Calu3 (cell line): ENCODE data around the gene SNRNP35. TPM values are rescaled to one million over a fixed set of nuclear protein-coding genes. Genes with fewer than 3 reads are reported as not detected.

Experiments used
- BruUV-seq: library from RNA; stranded (reverse); fragments of 400-500 nt; replicated peaks from 2 replicates; lab custom pipeline; 2021; lab: Mats Ljungman, UMichigan
- CTCF ChIA-PET: fragments of 300-600 bp; sonication (Branson Sonifier 250); formaldehyde crosslinking; loops from one replicate; lab custom pipeline; 2022; ENCODE audit warnings: antibody characterized with exemption; lab: Charles Lee
- DNase-seq: peaks from one replicate; pipeline ENCODE4 v3.0.0; 2022
- H3K27ac Mint-ChIP-seq: one replicate; pipeline ENCODE4 v1.8.0; 2022; ENCODE audit warnings: mixed read lengths; ENCODE audit not compliant: unreplicated experiment
- H3K27me3 Mint-ChIP-seq: one replicate; pipeline ENCODE4 v1.8.0; 2022; ENCODE audit warnings: mixed read lengths; ENCODE audit not compliant: unreplicated experiment
- H3K36me3 Mint-ChIP-seq: one replicate; pipeline ENCODE4 v1.8.0; 2022; ENCODE audit warnings: mild to moderate bottlenecking, moderate library complexity, mixed read lengths; ENCODE audit not compliant: insufficient read depth, unreplicated experiment
- H3K4me1 Mint-ChIP-seq: one replicate; pipeline ENCODE4 v1.8.0; 2022; ENCODE audit warnings: mild to moderate bottlenecking, low read depth, mixed read lengths; ENCODE audit not compliant: unreplicated experiment
- H3K4me3 Mint-ChIP-seq: one replicate; pipeline ENCODE4 v1.8.0; 2022; ENCODE audit warnings: mild to moderate bottlenecking, low read depth, moderate library complexity, mixed read lengths; ENCODE audit not compliant: unreplicated experiment
- H3K9me3 Mint-ChIP-seq: one replicate; pipeline ENCODE4 v1.8.0; 2022; ENCODE audit warnings: low read depth, mixed read lengths; ENCODE audit not compliant: unreplicated experiment
- CTCF ChIP-seq: fragments of 200-600 bp; IDR thresholded peaks from one replicate; pipeline ENCODE4 v1.8.0; 2022; ENCODE audit warnings: antibody characterized with exemption; ENCODE audit not compliant: unreplicated experiment
- intact Hi-C: fragments of 100-400 bp; cut with micrococcal nuclease; formaldehyde crosslinking; loops from one replicate; pipeline ENCODE4 v1.10.0; 2022; ENCODE audit not compliant: unreplicated experiment
- total RNA-seq: library from RNA; stranded (reverse); gene quantifications from 2 replicates; pipeline ENCODE4 v1.2.3, GENCODE V29; 2022

Gene SNRNP35
- total RNA-seq, 1 experiment from 2014 or later: 34.9 TPM

GRCh38 chr12:123465084-123465483, 7.1 kb downstream of the SNRNP35 start:
- CTCF ChIA-PET: no interaction called here
- no peak overlapping the region for H3K27ac Mint-ChIP-seq
- H3K9me3 Mint-ChIP-seq: no peaks in the 10 kb centered on the region
- intact Hi-C loops: no loop called here
- H3K4me3 Mint-ChIP-seq: no peak overlapping the region
- BruUV-seq: no TSS peak
- peaks cover under 1% of the 10 kb centered on the region for H3K4me1 Mint-ChIP-seq
- H3K27me3 Mint-ChIP-seq: no peaks in the 10 kb centered on the region
- TF ChIP-seq CTCF: no peak
- DNase-seq: no peak
- peaks cover 5% of the 10 kb centered on the region for H3K36me3 Mint-ChIP-seq

GRCh38 chr12:123468786-123469185, 10.8 kb downstream of the SNRNP35 start:
- CTCF ChIA-PET: interaction anchor here (1.6 kb wide), 1 partner anchor 103 kb away, joined by 5 read pairs; no protein-coding TSS in a partner anchor
- no peak for DNase-seq
- H3K4me1 Mint-ChIP-seq: no peaks in the 10 kb centered on the region
- H3K9me3 Mint-ChIP-seq: no peaks in the 10 kb centered on the region
- intact Hi-C loops: no loop called here
- no peaks in the 10 kb centered on the region for H3K36me3 Mint-ChIP-seq
- no TSS peak for BruUV-seq
- no peak overlapping the region for H3K4me3 Mint-ChIP-seq
- H3K27ac Mint-ChIP-seq: no peak overlapping the region
- no peaks in the 10 kb centered on the region for H3K27me3 Mint-ChIP-seq
- no peak for TF ChIP-seq CTCF

GRCh38 chr12:123469978-123470377, 12.0 kb downstream of the SNRNP35 start:
- intact Hi-C loops: no loop called here
- no TSS peak for BruUV-seq
- no peak for TF ChIP-seq CTCF
- Mint-ChIP-seq H3K4me1 (no peaks in the 10 kb centered on the region), H3K27me3 (no peaks in the 10 kb centered on the region), H3K4me3 (no peak overlapping the region), H3K9me3 (no peaks in the 10 kb centered on the region), H3K27ac (no peak overlapping the region), H3K36me3 (no peaks in the 10 kb centered on the region)
- no peak for DNase-seq
- CTCF ChIA-PET: interaction anchor here (0.7 to 1.6 kb wide), 2 partner anchors 37 to 104 kb away, joined by 3 to 5 read pairs; no protein-coding TSS in a partner anchor

GRCh38 chr12:123471374-123472068, 13.6 kb downstream of the SNRNP35 start:
- no peak for TF ChIP-seq CTCF
- Mint-ChIP-seq H3K27ac (no peak overlapping the region), H3K4me1 (no peaks in the 10 kb centered on the region), H3K36me3 (no peaks in the 10 kb centered on the region), H3K9me3 (no peaks in the 10 kb centered on the region), H3K27me3 (no peaks in the 10 kb centered on the region), H3K4me3 (no peak overlapping the region)
- no TSS peak for BruUV-seq
- intact Hi-C loops: no loop called here
- CTCF ChIA-PET: no interaction called here
- no peak for DNase-seq
